HL-60 (cell line): Measurements from ENCODE around the gene TC2N.

ENCODE experiments used
- DNase-seq, 2 experiments: peaks; one replicate each; pipeline ENCODE4 v3.0.0-alpha.2; 2010 to 2020; ENCODE audit warnings: low read depth in 1 of 2, low spot score in 1 of 2
- H3K27ac ChIP-seq: fragments of 250-450 bp; sonication (Bioruptor Pico); replicated peaks from 2 replicates; pipeline ENCODE4 v1.5.1; 2020; ENCODE audit warnings: mild to moderate bottlenecking, moderate library complexity
- H3K27me3 ChIP-seq: fragments of 250-450 bp; sonication (Bioruptor Pico); 2 replicates; pipeline ENCODE4 v1.5.1; 2021; ENCODE audit warnings: mild to moderate bottlenecking, moderate library complexity; ENCODE audit not compliant: insufficient read depth, poor library complexity, severe bottlenecking
- H3K4me3 ChIP-seq: replicated peaks from 2 replicates; pipeline ENCODE4 v1.5.1; 2011; ENCODE audit warnings: mild to moderate bottlenecking, control low read depth, low read length; ENCODE audit not compliant: insufficient read depth
- GABPA ChIP-seq: IDR thresholded peaks from 2 replicates; pipeline ENCODE4 v1.6.1; 2012; ENCODE audit warnings: low read depth
- POLR2AphosphoS5 ChIP-seq: IDR thresholded peaks from 2 replicates; pipeline ENCODE4 v1.6.1; 2012; ENCODE audit warnings: low read depth
- SPI1 ChIP-seq: IDR thresholded peaks from 2 replicates; pipeline ENCODE4 v1.6.1; 2012; ENCODE audit warnings: low read depth, mild to moderate bottlenecking, borderline replicate concordance
- TF ChIP-seq, protein P1 (sequence below): IDR thresholded peaks from 2 replicates; pipeline ENCODE4 v1.6.1; 2012; ENCODE audit warnings: low read depth; ENCODE audit not compliant: insufficient replicate concordance
- TF ChIP-seq, protein P2 (sequence below): IDR thresholded peaks from one replicate; pipeline ENCODE4 v1.5.1; 2011; ENCODE audit warnings: low read length, control low read depth, inconsistent platforms; ENCODE audit not compliant: insufficient read depth

The TC2N gene

DNA sequence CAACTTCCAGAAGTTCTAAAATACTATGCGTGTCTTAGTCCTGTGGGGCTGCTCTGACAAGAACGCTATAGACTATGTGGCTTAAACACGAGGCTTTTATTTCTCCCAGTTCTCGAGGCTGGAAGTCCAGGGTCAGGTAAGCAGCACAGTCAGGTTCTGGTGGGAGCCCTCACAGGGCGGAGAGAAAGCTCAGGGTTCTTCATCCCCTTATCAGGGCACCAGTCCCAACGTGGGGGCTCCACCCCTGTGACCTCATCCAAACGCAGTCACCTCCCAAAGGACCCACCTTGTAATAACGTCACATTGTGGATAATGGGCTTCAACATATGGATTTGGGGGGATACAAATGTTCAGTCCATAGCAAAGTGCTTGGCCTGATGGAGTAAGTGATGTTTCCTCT, 37.1 kb upstream of the TC2N start:
- Histone ChIP-seq H3K27me3 (peaks cover 2% of the 10 kb centered on the region), H3K27ac (no peak overlapping the region), H3K4me3 (no peak overlapping the region)
- TF ChIP-seq, protein P1, sequence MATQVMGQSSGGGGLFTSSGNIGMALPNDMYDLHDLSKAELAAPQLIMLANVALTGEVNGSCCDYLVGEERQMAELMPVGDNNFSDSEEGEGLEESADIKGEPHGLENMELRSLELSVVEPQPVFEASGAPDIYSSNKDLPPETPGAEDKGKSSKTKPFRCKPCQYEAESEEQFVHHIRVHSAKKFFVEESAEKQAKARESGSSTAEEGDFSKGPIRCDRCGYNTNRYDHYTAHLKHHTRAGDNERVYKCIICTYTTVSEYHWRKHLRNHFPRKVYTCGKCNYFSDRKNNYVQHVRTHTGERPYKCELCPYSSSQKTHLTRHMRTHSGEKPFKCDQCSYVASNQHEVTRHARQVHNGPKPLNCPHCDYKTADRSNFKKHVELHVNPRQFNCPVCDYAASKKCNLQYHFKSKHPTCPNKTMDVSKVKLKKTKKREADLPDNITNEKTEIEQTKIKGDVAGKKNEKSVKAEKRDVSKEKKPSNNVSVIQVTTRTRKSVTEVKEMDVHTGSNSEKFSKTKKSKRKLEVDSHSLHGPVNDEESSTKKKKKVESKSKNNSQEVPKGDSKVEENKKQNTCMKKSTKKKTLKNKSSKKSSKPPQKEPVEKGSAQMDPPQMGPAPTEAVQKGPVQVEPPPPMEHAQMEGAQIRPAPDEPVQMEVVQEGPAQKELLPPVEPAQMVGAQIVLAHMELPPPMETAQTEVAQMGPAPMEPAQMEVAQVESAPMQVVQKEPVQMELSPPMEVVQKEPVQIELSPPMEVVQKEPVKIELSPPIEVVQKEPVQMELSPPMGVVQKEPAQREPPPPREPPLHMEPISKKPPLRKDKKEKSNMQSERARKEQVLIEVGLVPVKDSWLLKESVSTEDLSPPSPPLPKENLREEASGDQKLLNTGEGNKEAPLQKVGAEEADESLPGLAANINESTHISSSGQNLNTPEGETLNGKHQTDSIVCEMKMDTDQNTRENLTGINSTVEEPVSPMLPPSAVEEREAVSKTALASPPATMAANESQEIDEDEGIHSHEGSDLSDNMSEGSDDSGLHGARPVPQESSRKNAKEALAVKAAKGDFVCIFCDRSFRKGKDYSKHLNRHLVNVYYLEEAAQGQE: no peak
- TF ChIP-seq GABPA: no peak
- TF ChIP-seq SPI1: no peak
- TF ChIP-seq, protein P2, sequence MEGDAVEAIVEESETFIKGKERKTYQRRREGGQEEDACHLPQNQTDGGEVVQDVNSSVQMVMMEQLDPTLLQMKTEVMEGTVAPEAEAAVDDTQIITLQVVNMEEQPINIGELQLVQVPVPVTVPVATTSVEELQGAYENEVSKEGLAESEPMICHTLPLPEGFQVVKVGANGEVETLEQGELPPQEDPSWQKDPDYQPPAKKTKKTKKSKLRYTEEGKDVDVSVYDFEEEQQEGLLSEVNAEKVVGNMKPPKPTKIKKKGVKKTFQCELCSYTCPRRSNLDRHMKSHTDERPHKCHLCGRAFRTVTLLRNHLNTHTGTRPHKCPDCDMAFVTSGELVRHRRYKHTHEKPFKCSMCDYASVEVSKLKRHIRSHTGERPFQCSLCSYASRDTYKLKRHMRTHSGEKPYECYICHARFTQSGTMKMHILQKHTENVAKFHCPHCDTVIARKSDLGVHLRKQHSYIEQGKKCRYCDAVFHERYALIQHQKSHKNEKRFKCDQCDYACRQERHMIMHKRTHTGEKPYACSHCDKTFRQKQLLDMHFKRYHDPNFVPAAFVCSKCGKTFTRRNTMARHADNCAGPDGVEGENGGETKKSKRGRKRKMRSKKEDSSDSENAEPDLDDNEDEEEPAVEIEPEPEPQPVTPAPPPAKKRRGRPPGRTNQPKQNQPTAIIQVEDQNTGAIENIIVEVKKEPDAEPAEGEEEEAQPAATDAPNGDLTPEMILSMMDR: no peak
- no peak for TF ChIP-seq POLR2AphosphoS5
- no peak for DNase-seq

DNA sequence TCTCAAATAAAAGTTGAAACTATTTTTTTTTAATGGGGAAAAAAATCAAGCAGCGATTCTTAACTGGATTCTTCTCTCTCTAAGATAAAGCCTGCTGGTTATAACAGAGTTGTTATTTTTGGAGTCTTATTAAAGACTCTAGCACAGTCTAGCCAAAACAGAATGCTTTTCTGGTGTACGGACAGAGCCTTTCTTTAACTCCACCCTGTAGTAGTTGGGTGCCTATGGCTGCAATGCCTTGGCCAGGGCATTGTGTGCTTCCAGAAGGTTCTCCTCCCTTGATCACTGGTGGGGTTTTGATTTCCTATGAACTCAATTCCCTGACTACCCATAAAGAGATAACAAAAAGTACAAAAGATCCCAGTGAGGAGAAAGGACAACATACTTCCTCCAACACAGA, 35.7 kb upstream of the TC2N start:
- TF ChIP-seq POLR2AphosphoS5 (no peak), GABPA (no peak), SPI1 (no peak)
- TF ChIP-seq, protein P2: no peak
- TF ChIP-seq, protein P1: no peak
- no peak overlapping the region for H3K4me3 ChIP-seq
- DNase-seq: no peak
- peaks cover 2% of the 10 kb centered on the region for H3K27me3 ChIP-seq
- H3K27ac ChIP-seq: no peak overlapping the region

DNA sequence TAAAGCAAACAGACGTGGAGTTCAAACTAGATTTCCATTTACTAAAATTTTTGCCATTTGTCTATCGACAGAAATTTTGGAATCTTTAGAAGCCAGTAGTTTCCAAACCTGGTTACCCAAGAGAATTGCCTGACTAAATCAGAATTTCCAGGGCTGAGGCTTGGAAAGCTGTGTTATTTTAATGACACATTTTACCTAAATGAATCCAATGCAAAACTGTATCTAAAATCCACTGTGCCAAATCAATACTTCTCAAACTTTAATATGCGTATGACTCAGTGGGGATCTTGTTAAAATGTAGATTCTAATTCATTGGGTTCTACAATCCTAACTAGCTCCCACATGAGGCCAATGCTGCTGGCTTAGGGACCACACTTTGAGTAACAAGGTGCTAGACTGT, 35.0 kb upstream of the TC2N start:
- Histone ChIP-seq H3K27me3 (peaks cover 2% of the 10 kb centered on the region), H3K4me3 (no peak overlapping the region), H3K27ac (no peak overlapping the region)
- TF ChIP-seq POLR2AphosphoS5: no peak
- TF ChIP-seq SPI1: no peak
- TF ChIP-seq, protein P2: no peak
- TF ChIP-seq GABPA: no peak
- TF ChIP-seq, protein P1: no peak
- DNase-seq: no peak
